Measurements from ENCODE around the gene TMEM151B. TPM values are rescaled to one million over a fixed set of nuclear protein-coding genes. Genes with fewer than 3 reads are reported as not detected.
"Not testable (repeated sequence)": the region's sequence is repeated elsewhere in the genome, so short reads cannot be mapped to it uniquely, and the experiment has no call there.

The TMEM151B gene
- total RNA-seq, 1 donor from 2014 or later: 0.05 TPM

DNA sequence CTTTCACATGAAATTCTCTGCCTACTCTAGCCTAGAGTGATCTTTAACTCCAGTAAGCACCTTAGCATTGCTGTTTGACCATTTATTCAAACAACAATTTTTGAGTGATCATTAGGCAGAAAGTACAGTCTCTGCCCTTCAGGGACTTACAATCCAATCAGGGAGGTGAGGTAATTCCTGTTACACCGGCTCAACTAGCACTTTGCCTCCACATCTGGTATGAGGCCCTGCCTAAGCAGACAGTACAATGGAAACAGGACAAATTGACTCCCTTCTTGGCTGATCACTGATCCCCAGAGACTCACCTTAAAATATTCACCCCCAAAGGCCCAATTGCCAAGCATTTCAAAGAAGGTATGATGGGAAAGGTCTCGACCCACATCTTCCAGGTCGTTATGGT, 41.5 kb downstream of the TMEM151B start:
- TF ChIP-seq, protein P1, sequence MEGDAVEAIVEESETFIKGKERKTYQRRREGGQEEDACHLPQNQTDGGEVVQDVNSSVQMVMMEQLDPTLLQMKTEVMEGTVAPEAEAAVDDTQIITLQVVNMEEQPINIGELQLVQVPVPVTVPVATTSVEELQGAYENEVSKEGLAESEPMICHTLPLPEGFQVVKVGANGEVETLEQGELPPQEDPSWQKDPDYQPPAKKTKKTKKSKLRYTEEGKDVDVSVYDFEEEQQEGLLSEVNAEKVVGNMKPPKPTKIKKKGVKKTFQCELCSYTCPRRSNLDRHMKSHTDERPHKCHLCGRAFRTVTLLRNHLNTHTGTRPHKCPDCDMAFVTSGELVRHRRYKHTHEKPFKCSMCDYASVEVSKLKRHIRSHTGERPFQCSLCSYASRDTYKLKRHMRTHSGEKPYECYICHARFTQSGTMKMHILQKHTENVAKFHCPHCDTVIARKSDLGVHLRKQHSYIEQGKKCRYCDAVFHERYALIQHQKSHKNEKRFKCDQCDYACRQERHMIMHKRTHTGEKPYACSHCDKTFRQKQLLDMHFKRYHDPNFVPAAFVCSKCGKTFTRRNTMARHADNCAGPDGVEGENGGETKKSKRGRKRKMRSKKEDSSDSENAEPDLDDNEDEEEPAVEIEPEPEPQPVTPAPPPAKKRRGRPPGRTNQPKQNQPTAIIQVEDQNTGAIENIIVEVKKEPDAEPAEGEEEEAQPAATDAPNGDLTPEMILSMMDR (IDR thresholded peaks at IDR 0.05): no peak
- H3K9me3 Mint-ChIP-seq (ENCODE audit: low read depth): no peaks in the 10 kb centered on the region
- peaks cover 8% of the 10 kb centered on the region for H3K27me3 Mint-ChIP-seq (ENCODE audit: low read depth)
- no peak for DNase-seq (ENCODE audit: low spot score)
- peak overlapping the region; percentile 12 for H3K27ac Mint-ChIP-seq (ENCODE audit: unreplicated experiment)
- peaks cover 16% of the 10 kb centered on the region for H3K4me1 Mint-ChIP-seq (ENCODE audit: low read depth)
- H3K36me3 Mint-ChIP-seq (ENCODE audit: low read depth): peaks cover 16% of the 10 kb centered on the region
- peak overlapping the region; percentile 94 for H3K4me3 Mint-ChIP-seq (ENCODE audit: unreplicated experiment)

DNA sequence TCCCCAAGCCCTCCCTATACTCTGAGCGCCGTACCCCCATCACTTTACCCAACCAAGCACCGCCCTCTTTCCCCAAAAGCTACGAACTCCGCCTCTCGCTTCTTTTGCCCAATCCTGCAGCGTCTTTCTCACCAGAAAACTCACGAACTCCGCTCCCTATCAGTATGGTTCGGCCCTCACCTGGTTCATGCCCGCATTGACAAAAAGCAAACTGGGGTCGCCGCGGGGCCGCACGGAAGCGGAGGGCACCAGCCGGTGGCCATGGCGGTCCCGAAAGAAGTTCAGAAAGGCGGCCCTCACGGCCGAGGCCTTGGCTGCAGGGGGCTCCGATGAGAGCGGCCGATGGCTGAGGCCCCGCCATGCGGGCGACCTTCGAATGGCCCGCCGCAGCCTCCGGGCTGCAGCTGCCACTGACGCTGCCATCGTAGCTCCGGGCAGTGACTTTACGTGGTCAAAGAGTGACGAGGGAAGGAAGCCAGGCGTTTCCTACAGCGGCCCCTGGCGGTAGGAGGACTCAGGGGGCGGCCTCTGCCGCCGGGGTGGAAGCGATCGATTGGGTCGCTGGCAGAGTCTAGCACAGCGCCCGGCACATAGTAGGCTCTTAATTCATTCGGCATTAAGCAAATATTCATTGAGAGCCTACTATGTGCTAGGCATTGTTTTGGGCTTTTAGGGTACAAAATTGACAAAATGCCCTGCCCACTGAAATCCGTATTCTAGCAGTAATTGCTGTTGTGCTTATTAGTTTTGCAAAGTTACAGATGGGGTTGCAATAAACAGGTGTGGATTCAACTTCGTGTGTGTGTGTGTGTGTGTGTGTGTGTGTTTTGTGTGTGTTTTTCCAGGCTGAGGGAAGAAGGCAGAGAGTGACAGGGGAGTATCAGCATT, 42.9 kb downstream of the TMEM151B start, which contains the start of gene AARS2:
Gene AARS2 (minus strand): TSS at position 447 of the 888 bp plus-strand sequence. CDS start 24 bp downstream, at position 423.
- H3K36me3 Mint-ChIP-seq (ENCODE audit: low read depth): peaks cover 11% of the 10 kb centered on the region
- TF ChIP-seq, protein P1 (IDR thresholded peaks at IDR 0.05): peak; percentile 99
- peak within 1 kb of the TSS; percentile 94 for H3K4me3 Mint-ChIP-seq (ENCODE audit: unreplicated experiment)
- peaks cover 16% of the 10 kb centered on the region for H3K4me1 Mint-ChIP-seq (ENCODE audit: low read depth)
- DNase-seq (ENCODE audit: low spot score): no peak
- H3K9me3 Mint-ChIP-seq (ENCODE audit: low read depth): no peaks in the 10 kb centered on the region
- peaks cover 13% of the 10 kb centered on the region for H3K27me3 Mint-ChIP-seq (ENCODE audit: low read depth)
- peak within 1 kb of the TSS; percentile 86 for H3K27ac Mint-ChIP-seq (ENCODE audit: unreplicated experiment)

DNA sequence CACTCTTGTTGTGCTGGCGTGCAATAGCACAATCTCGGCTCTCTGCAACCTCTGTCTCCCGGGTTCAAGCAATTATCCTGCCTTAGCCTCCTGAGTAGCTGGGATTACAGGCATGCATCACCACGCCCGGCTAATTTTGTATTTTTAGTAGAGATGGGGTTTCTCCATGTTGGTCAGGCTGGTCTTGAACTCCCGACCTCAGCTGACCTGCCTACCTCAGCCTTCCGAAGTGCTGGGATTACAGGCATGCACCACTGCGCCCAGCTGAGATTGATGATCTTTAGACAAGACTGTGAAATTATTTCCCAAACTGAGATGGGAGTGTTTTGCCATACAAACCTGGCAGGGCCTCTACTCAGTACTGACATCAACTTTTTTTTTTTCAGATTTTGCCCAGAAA, 44.4 kb downstream of the TMEM151B start:
- H3K4me1 Mint-ChIP-seq (ENCODE audit: low read depth): peaks cover 16% of the 10 kb centered on the region
- not testable (repeated sequence) for DNase-seq (ENCODE audit: low spot score); H3K36me3 Mint-ChIP-seq (ENCODE audit: low read depth); H3K4me3 Mint-ChIP-seq (ENCODE audit: unreplicated experiment); H3K27ac Mint-ChIP-seq (ENCODE audit: unreplicated experiment); H3K9me3 Mint-ChIP-seq (ENCODE audit: low read depth)
- peaks cover 28% of the 10 kb centered on the region for H3K27me3 Mint-ChIP-seq (ENCODE audit: low read depth)

DNA sequence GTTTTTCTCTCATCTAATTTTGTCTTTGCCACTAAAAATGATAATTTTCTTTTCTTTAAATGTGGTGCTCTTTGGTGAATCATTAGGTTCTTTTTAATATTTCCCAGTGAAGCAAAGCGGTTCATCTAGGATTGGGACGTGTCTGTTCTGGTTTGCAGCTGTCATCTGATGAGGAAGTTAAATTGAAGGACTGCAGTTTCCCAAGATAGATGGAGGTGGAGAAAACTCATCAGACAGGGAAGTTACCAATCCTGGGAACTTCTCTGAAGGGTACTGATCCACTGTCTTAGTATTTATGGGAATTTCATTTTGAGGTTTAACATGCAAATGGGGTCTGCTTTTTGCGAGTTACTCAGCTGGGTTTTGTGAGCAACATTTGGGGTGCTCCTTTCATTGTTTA, 45.3 kb downstream of the TMEM151B start:
- H3K9me3 Mint-ChIP-seq (ENCODE audit: low read depth): no peaks in the 10 kb centered on the region
- H3K4me3 Mint-ChIP-seq (ENCODE audit: unreplicated experiment): no peak overlapping the region
- TF ChIP-seq, protein P1 (IDR thresholded peaks at IDR 0.05): no peak

DNA sequence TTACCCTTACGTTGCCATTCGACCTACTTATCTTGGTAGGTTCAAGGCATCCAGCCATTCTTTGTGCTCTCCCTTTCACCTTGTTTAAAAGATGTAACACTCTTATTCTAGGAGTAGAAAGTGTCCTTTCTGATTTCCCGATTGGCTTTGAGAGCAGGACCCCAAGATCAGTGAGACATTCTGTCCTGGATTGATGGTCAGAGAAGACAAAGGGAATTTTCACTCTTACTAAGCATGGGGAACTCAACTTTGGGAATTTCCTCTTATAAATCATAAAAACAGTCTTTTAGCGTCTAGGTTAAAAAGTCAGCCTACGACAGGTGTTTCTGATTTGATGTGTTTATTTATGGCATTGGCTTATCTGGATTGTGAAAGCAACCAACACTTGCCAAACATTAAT, 45.7 kb downstream of the TMEM151B start:
- Mint-ChIP-seq H3K27me3 (ENCODE audit: low read depth) (peaks cover 41% of the 10 kb centered on the region), H3K4me3 (ENCODE audit: unreplicated experiment) (no peak overlapping the region)

More for the DNA sequence above, 45.3 kb downstream of the TMEM151B start:
- H3K4me1 Mint-ChIP-seq (ENCODE audit: low read depth): peaks cover 16% of the 10 kb centered on the region
- H3K27me3 Mint-ChIP-seq (ENCODE audit: low read depth): peaks cover 36% of the 10 kb centered on the region
- H3K36me3 Mint-ChIP-seq (ENCODE audit: low read depth): no peaks in the 10 kb centered on the region
- DNase-seq (ENCODE audit: low spot score): no peak
- no peak overlapping the region for H3K27ac Mint-ChIP-seq (ENCODE audit: unreplicated experiment)

More for the DNA sequence above, 45.7 kb downstream of the TMEM151B start:
- no peak overlapping the region for H3K27ac Mint-ChIP-seq (ENCODE audit: unreplicated experiment)
- no peak for DNase-seq (ENCODE audit: low spot score)
- peaks cover 16% of the 10 kb centered on the region for H3K4me1 Mint-ChIP-seq (ENCODE audit: low read depth)
- H3K9me3 Mint-ChIP-seq (ENCODE audit: low read depth): no peaks in the 10 kb centered on the region
- TF ChIP-seq, protein P1 (IDR thresholded peaks at IDR 0.05): no peak
- H3K36me3 Mint-ChIP-seq (ENCODE audit: low read depth): no peaks in the 10 kb centered on the region

All from chondrocyte (in vitro differentiated cells).